Epithelial cell of esophagus (primary cell): ENCODE data around the gene APCDD1L.

Source experiments
- DNase-seq: peaks from one replicate; pipeline ENCODE4 v3.0.0; 2010; ENCODE audit warnings: low read depth
- H3K4me3 ChIP-seq: 2 replicates; pipeline ENCODE4 v1.5.1; 2011; ENCODE audit warnings: mild to moderate bottlenecking, low read length, control low read depth
- CTCF ChIP-seq: IDR thresholded peaks from 2 replicates; pipeline ENCODE4 v1.5.1; 2011; ENCODE audit warnings: low read depth, mild to moderate bottlenecking, low read length, control low read depth, inconsistent platforms; ENCODE audit not compliant: insufficient read depth; ENCODE audit errors: missing control alignments

APCDD1L gene

DNA sequence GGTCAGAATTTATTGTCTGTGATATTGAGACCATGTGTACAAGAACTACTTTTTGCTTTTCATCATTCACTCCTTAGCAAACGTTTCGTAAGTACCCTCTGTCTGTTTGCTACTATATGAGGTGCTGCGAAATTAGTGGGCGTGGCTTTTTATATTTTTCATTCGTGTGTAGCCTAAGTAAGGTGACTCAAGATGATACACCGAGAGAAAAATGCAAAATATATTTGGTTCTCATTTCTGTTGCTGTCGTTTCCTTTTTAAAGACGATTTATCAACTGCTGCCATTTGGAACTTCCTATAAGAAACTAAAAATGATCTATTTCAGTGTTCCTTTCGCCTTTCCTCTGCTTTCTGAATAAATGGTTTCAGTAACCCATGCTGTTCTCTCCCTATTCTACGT is 64.9 kb downstream of the APCDD1L start:
- TF ChIP-seq CTCF: no peak
- no peak overlapping the region for H3K4me3 ChIP-seq
- DNase-seq: peak; percentile 27

GRCh38 chr20:58449681-58450221 is 65.4 kb downstream of the APCDD1L start:
- no peak overlapping the region for H3K4me3 ChIP-seq
- TF ChIP-seq CTCF: no peak
- no peak for DNase-seq

- no peak for TF ChIP-seq CTCF
- no peak overlapping the region for H3K4me3 ChIP-seq
- no peak for DNase-seq
These were observed 66.2 kb downstream of the APCDD1L start for GRCh38 chr20:58448958-58449357.

GRCh38 chr20:58447511-58448391 is 67.4 kb downstream of the APCDD1L start:
- peak; percentile 81 for TF ChIP-seq CTCF
- peak; percentile 63 for DNase-seq
- no peak overlapping the region for H3K4me3 ChIP-seq

DNA sequence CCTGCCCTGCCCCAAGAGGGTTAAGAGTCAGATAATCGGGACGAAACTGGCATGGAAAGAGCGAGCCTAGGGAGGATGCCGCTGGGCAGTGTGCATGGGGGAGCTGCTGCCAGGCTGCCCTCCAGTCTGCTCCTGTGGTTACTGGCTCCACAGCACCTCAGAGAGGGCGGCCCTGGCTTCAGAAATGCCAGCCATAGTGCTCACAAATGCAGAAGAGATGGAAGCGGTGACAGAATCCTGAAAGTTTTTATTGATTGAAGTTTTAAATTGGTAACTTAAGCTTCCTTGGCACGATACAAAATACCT is 68.3 kb downstream of the APCDD1L start:
- no peak for TF ChIP-seq CTCF
- H3K4me3 ChIP-seq: no peak overlapping the region
- no peak for DNase-seq

GRCh38 chr20:58446264-58446959 is 68.8 kb downstream of the APCDD1L start:
- no peak for DNase-seq
- no peak for TF ChIP-seq CTCF
- no peak overlapping the region for H3K4me3 ChIP-seq
